ENCODE results near the gene MAGEH1.

MAGEH1 gene

DNA sequence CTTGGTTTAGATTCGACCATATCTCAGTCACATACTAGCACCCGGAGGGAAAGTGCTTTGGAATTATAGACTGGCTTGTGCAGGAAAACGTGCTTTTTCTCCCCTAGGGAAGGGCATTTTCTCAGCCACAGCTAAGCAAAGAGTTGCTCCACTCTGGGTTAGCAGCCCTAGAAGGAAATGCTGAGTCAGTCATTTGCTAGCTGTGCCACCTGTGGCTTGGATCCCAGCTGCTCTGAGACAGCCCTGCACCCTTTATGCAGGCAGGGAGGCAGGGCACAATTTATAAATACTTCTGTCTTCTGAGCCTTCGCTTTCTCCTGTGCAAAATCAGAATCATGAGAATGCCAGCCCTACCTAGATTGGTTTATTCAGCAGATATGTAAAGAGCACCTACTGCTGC lies 39.0 kb downstream of the MAGEH1 start:
- DNase-seq, result no peak

All from bone marrow (tissue), 2 donors.